NCI-H526 treated with DMSO at 0.1 percent for 48 hours (cell line): Measurements from ENCODE around the gene LYSMD3.
"Not testable (repeated sequence)": the region's sequence is repeated elsewhere in the genome, so short reads cannot be mapped to it uniquely, and the experiment has no call there.

Experiments
- DNase-seq: peaks from one replicate; lab custom pipeline; 2025; lab: John Stamatoyannopoulos, UW

Gene LYSMD3

GRCh38 chr5:90529194-90529938, at the start of gene LYSMD3:
LYSMD3 (minus strand) TSS chr5:90529584; CDS start chr5:90525289, 4,295 bp downstream.
- DNase-seq: peak; percentile 68

DNA sequence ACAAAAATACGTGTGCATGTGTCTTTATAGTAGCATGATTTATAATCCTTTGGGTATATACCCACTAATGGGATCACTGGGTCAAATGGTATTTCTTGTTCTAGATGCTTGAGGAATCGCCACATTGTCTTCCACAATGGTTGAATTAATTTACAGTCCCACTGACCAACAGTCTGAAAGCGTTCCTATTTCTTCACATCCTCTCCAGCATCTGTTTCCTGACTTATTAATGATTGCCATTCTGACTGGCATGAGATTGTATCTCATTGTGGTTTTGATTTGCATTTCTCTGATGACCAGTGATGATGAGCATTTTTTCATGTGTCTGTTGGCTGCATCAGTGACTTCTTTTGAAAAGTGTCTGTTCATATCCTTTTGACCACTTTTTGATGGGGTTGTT, 47.2 kb upstream of the LYSMD3 start:
- DNase-seq: not testable (repeated sequence)

GRCh38 chr5:90575712-90576111, 46.3 kb upstream of the LYSMD3 start:
- DNase-seq: no peak

GRCh38 chr5:90571147-90571773, 41.9 kb upstream of the LYSMD3 start:
- no peak for DNase-seq

DNA sequence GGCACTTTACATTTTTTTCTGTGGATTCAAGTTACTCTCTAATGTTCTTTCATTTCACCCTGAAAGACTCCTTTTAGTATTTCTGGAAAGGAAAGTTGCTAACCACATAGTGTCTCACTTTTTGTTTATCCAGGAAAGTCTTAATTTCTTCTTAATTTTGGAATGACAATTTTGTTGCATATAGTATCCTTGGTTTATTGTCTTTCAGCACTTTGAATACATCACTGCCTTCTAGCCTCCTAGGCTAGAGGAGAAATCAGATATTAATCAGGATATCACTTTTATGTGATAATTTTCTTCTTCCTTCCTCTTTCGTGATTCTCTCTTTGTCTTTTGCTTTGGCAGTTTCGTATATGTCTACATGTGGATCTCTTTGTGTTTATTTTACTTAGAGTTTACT, 40.6 kb upstream of the LYSMD3 start:
- DNase-seq: no peak

GRCh38 chr5:90569084-90569483, 39.7 kb upstream of the LYSMD3 start:
- DNase-seq: no peak

DNA sequence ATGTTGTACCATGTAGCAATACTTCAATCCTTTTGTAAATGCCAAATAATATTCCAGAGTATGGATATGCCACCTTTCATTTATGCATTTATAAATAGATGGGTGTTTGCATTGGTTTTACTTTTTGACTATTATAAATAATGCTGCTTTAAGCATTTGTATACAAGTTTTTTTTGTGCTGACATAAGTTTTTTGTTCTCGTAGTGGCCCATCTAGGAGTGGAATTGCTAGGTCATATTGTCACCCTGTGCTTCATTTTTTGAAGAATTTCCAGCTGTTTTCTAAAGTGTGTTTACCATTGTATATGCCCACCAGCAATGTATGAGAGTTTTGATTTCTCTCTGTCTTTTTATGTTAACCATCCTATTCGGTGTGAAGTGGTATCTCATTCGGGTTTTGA, 36.1 kb upstream of the LYSMD3 start:
- DNase-seq: no peak

- peak; percentile 17 for DNase-seq
Observed at GRCh38 chr5:90563108-90563507, 33.7 kb upstream of the LYSMD3 start.

DNA sequence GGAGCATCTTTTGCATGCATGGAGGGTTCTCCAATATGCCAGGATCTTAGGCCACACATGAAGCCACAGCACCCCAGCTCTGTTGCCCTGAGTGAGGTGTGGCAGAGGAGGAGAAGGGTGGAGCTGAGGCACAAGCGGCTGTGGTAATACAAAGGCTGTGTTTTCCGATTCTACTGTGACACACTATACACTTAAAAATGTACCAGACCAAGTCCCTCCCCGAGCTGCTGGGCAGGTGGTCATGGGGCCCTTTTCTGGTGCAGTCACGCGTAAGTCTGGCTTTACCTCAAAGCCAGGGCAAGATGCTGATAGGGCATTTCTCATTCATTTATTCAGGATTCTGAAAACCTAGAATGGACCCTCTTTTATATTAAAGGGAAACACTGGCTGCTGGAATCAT, 33.0 kb upstream of the LYSMD3 start:
- DNase-seq: peak; percentile 47

DNA sequence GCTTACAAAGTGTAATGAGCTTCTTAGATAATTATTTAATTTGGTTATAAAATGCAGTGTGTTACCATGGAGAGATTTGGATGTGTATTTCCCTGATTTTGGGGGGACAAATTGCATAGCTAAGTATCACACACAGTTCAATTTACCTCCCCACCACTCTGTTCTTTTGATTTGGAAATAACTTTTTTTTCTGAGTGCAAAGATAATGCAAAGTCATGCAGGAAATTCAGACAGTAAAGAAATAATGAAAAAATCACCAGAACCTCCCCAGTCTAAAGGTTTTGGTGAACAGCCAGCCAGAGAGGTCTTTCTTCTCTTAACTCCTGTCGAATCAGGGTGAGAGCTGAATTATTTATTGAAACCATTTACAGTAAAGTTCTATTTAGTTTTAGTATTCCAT, 32.4 kb upstream of the LYSMD3 start:
- no peak for DNase-seq

DNA sequence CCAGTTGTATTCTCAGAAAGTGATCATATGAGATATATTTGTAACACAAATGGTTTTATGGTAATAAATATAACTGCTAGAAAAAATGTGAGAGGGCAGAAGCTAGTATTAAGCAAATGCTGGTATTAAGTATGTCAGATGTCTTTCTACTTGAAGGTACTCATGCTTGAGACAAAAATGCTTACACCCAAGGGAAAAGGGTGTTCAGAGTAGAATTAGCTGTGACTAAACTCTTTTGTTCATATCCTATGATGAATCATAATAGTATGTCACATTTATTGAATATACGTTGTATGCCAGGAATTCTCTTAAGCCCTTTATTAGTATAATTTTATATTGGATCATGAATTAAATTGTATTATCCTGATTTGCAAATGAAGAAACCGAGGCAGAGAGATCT, 31.4 kb upstream of the LYSMD3 start:
- DNase-seq: no peak

DNA sequence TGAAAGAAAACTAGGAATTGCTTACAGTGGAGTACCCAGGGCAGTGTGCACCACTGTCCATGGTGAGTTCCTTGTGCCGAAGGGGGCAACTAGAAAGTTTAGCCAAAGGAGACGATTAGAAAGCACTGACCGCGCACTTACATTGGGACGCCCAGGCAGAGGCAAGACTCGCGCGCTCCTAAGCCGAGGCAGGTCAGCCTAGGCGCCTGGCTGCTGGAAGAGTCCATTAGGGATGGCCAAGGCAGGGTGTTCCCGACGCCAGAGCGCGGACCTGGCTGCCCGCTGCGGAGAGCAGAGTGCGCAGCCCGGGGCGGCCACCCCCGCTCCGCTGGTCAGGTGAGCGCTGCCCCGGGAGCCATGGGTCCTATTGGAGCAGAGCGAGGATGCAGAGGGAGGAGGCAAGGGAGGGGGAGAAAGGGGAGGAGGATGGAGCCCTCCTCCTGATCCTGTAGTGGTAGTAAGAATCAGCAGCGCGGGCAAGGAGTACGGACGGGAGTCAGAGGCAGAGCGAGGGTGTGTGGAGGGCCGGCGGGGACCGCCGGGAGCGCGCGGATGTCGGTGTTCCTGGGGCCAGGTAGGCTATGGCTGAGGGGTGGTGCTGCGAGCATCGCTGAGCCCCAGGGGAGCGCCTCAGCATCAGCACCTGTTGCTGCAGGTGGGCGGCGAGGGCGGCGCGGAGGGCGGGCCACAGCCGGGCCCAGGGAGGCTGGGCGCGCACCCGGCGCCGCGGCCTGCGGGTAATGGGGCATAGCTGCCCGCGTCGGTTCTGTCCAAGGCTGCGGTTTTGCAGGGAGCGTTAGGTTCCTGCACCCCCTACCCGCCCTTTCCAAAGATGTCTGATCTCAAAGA, 29.2 kb upstream of the LYSMD3 start, which contains the start of gene ADGRV1:
ADGRV1 (plus strand) TSS at position 454 of the 849 bp plus-strand sequence; CDS start at position 553, 99 bp downstream.
- peak; percentile 77 for DNase-seq

GRCh38 chr5:90557871-90558270, 28.5 kb upstream of the LYSMD3 start:
- no peak for DNase-seq

- no peak for DNase-seq
Observed at GRCh38 chr5:90557391-90557790, 28.0 kb upstream of the LYSMD3 start.

- no peak for DNase-seq
Observed at GRCh38 chr5:90555666-90556065, 26.3 kb upstream of the LYSMD3 start.

GRCh38 chr5:90554358-90555006, 25.1 kb upstream of the LYSMD3 start:
- DNase-seq: no peak

- no peak for DNase-seq
Observed at GRCh38 chr5:90553711-90554110, 24.3 kb upstream of the LYSMD3 start.

- no peak for DNase-seq
Observed at GRCh38 chr5:90551376-90551775, 22.0 kb upstream of the LYSMD3 start.

DNA sequence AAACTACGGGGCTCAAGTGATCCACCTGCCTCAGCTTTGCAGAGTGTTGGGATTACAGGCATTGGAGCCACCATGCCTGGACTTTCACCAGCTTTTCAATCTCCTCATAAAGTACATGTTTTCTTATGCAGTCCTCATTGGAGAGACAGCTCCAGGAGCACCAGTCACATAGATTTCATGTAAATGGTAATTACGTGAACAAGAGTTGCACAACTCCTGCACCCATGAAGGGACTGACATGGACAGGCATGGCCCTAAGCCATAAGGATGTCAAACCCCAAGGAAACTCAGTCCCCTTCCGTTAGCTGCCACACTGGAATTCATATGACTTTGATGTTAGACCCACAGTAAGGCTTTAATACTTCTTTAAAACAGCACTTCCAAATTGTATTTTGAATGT, 21.6 kb upstream of the LYSMD3 start:
- no peak for DNase-seq

GRCh38 chr5:90549729-90550275, 20.4 kb upstream of the LYSMD3 start:
- DNase-seq: no peak

DNA sequence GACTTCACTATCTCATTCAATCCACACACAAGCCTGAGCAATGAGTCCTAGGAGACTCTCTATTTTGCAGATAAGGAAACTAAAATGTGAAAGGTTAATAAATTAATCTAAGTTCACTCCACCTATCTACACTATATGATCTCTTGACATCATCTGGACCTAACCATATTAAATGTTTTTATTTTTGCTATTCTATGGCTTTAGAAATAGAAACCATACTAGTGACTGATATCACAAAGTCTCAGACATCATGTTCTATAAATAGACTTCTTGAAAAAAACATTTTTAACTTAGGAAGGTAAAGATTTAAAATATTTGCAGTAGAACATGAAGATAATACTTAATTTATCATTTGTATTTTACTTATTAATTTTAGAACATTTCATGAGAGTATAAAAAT, 19.8 kb upstream of the LYSMD3 start:
- no peak for DNase-seq

GRCh38 chr5:90548069-90548593, 18.7 kb upstream of the LYSMD3 start:
- peak; percentile 3 for DNase-seq
